Suprapubic skin (tissue), 4 donors: ENCODE results near the gene PARN. TPM values are rescaled to one million over a fixed set of nuclear protein-coding genes. Genes with fewer than 3 reads are reported as not detected.

Source experiments
- DNase-seq, 2 donors: peaks; one replicate each; pipeline ENCODE4 v3.0.0-alpha.2; 2019; ENCODE audit warnings: low spot score in 2 of 2
- H3K27ac ChIP-seq: fragments of 200-600 bp; sonication (generic); one replicate; pipeline ENCODE4 v1.5.1; 2019
- H3K27me3 ChIP-seq: fragments of 200-600 bp; sonication (generic); one replicate; pipeline ENCODE4 v1.5.1; 2019
- H3K36me3 ChIP-seq: fragments of 200-600 bp; sonication (generic); one replicate; pipeline ENCODE4 v1.5.1; 2019
- H3K4me1 ChIP-seq: fragments of 200-600 bp; sonication (generic); one replicate; pipeline ENCODE4 v1.5.1; 2019
- H3K4me3 ChIP-seq: fragments of 200-600 bp; sonication (generic); one replicate; pipeline ENCODE4 v1.5.1; 2019; ENCODE audit warnings: mild to moderate bottlenecking
- H3K9me3 ChIP-seq: fragments of 200-600 bp; sonication (generic); one replicate; pipeline ENCODE4 v1.5.1; 2019
- CTCF ChIP-seq, 2 donors: fragments of 200-600 bp in 1 of 2; fragments of 450-650 bp in 1 of 2; sonication (generic) in 1 of 2; IDR thresholded peaks; one replicate each; pipeline ENCODE4 v1.5.1; 2016 to 2019; ENCODE audit warnings: antibody characterized with exemption in 2 of 2, mild to moderate bottlenecking in 1 of 2, moderate library complexity in 1 of 2
- EP300 ChIP-seq: sonication (generic); formaldehyde crosslinking; IDR thresholded peaks from one replicate; pipeline ENCODE4 v1.6.1; 2017; ENCODE audit warnings: antibody characterized with exemption
- POLR2A ChIP-seq, 2 donors: fragments of 450-650 bp; IDR thresholded peaks; one replicate each; pipeline ENCODE4 v1.6.1; 2017; ENCODE audit warnings: antibody characterized with exemption in 2 of 2, mild to moderate bottlenecking in 2 of 2, moderate library complexity in 2 of 2
- POLR2AphosphoS5 ChIP-seq, 3 donors: sonication (generic); formaldehyde crosslinking; IDR thresholded peaks; one replicate each; pipeline ENCODE4 v1.6.1; 2017; ENCODE audit warnings: antibody characterized with exemption in 3 of 3
- WGBS: methylation state at CpG from one replicate; pipeline ENCODE4 v1.1.5; 2018; 5-methylcytosine and 5-hydroxymethylcytosine counted together
- total RNA-seq, 4 donors: library from RNA; depleted of rRNA; stranded (reverse); fragments of >200 nt; gene quantifications; one replicate each; pipeline ENCODE4 v1.1.0, GENCODE V29; 2016

PARN gene
- total RNA-seq, 4 donors from 2014 or later, result 33.7 to 44.6 (median 37.1) TPM

GRCh38 chr16:14491861-14492529 lies 138.1 kb downstream of the PARN start:
- WGBS, result 77% methylated on average over 11 of the region's 11 CpGs
- no peaks in the 10 kb centered on the region for H3K9me3 ChIP-seq
- no peak overlapping the region for H3K27ac ChIP-seq
- H3K4me3 ChIP-seq, result no peak overlapping the region
- no peaks in the 10 kb centered on the region for H3K27me3 ChIP-seq
- peaks cover 4% of the 10 kb centered on the region for H3K36me3 ChIP-seq
- DNase-seq, result no peak
- H3K4me1 ChIP-seq, result peaks cover 24% of the 10 kb centered on the region
- TF ChIP-seq CTCF (IDR thresholded peaks at IDR 0.05), result no peak
- TF ChIP-seq EP300, result no peak
- TF ChIP-seq POLR2AphosphoS5 (IDR thresholded peaks at IDR 0.05), result no peak
- TF ChIP-seq POLR2A (IDR thresholded peaks at IDR 0.05), result no peak

- 86% methylated on average over 4 of the region's 4 CpGs for WGBS
- Histone ChIP-seq H3K4me1 (peaks cover 27% of the 10 kb centered on the region), H3K4me3 (no peak overlapping the region), H3K36me3 (peaks cover 1% of the 10 kb centered on the region), H3K9me3 (no peaks in the 10 kb centered on the region), H3K27ac (no peak overlapping the region), H3K27me3 (no peaks in the 10 kb centered on the region)
- TF ChIP-seq EP300, result no peak
- TF ChIP-seq CTCF (IDR thresholded peaks at IDR 0.05), result no peak
- TF ChIP-seq POLR2AphosphoS5 (IDR thresholded peaks at IDR 0.05), result no peak
- no peak for TF ChIP-seq POLR2A (IDR thresholded peaks at IDR 0.05)
- no peak for DNase-seq
These were observed 139.8 kb downstream of the PARN start for GRCh38 chr16:14490235-14490634.

GRCh38 chr16:14489460-14489859 lies 140.6 kb downstream of the PARN start:
- H3K4me1 ChIP-seq, result peaks cover 27% of the 10 kb centered on the region
- H3K9me3 ChIP-seq, result no peaks in the 10 kb centered on the region
- no peaks in the 10 kb centered on the region for H3K27me3 ChIP-seq
- H3K4me3 ChIP-seq, result no peak overlapping the region
- 64% methylated on average over 4 of the region's 4 CpGs for WGBS
- TF ChIP-seq CTCF (IDR thresholded peaks at IDR 0.05), result peak in 1 of 2 donors; percentile 24
- no peak for TF ChIP-seq POLR2A (IDR thresholded peaks at IDR 0.05)
- no peak for DNase-seq
- H3K27ac ChIP-seq, result peak overlapping the region; percentile 20
- H3K36me3 ChIP-seq, result no peaks in the 10 kb centered on the region

- Histone ChIP-seq H3K4me3 (peak overlapping the region; percentile 32), H3K27me3 (no peaks in the 10 kb centered on the region), H3K27ac (peak overlapping the region; percentile 55), H3K9me3 (no peaks in the 10 kb centered on the region), H3K4me1 (peaks cover 27% of the 10 kb centered on the region), H3K36me3 (peaks cover 1% of the 10 kb centered on the region)
- 8% methylated on average over 3 of the region's 3 CpGs for WGBS
- no peak for DNase-seq
- TF ChIP-seq CTCF (IDR thresholded peaks at IDR 0.05) (no peak), POLR2AphosphoS5 (IDR thresholded peaks at IDR 0.05) (no peak), POLR2A (IDR thresholded peaks at IDR 0.05) (no peak), EP300 (no peak)
These were observed 142.5 kb downstream of the PARN start for GRCh38 chr16:14487579-14487978.

GRCh38 chr16:14486520-14487303 lies 143.3 kb downstream of the PARN start:
- Histone ChIP-seq H3K9me3 (no peaks in the 10 kb centered on the region), H3K27ac (peak overlapping the region; percentile 55), H3K27me3 (no peaks in the 10 kb centered on the region), H3K4me3 (peak overlapping the region; percentile 32), H3K36me3 (peaks cover 10% of the 10 kb centered on the region), H3K4me1 (peaks cover 27% of the 10 kb centered on the region)
- TF ChIP-seq POLR2AphosphoS5 (IDR thresholded peaks at IDR 0.05) (peak in 2 of 3 donors; percentile 29 to 53), EP300 (no peak)
- peak; percentile 87 for DNase-seq
- 10% methylated on average over 17 of the region's 20 CpGs for WGBS
